ENCODE data around the gene PSMA1. TPM values are rescaled to one million over a fixed set of nuclear protein-coding genes. Genes with fewer than 3 reads are reported as not detected.

PSMA1 gene
- total RNA-seq, 4 donors from 2014 or later = 67.9 to 85.7 (median 76.8) TPM

- 67 to 81% methylated on average over 1 of the region's 1 CpG for WGBS, 2 donors
These were observed 17.2 kb downstream of the PSMA1 start for GRCh38 chr11:14503023-14503422.

GRCh38 chr11:14502039-14502438 is 18.1 kb downstream of the PSMA1 start:
- peaks cover 0 to 51% (median 3%) of the 10 kb centered on the region in 3 donors for H3K36me3 ChIP-seq
- no peak for DNase-seq (ENCODE audit: low spot score in 2 of 2)
- H3K27ac ChIP-seq = no peak overlapping the region
- WGBS, 2 donors = 92 to 99% methylated on average over 4 of the region's 4 CpGs
- peaks cover 0 to 30% (median 5%) of the 10 kb centered on the region in 4 donors for H3K4me1 ChIP-seq
- H3K9me3 ChIP-seq = no peaks in the 10 kb centered on the region
- TF ChIP-seq CTCF (IDR thresholded peaks at IDR 0.05) = no peak
- no peak for TF ChIP-seq EP300 (IDR thresholded peaks at IDR 0.05)
- TF ChIP-seq POLR2A (IDR thresholded peaks at IDR 0.05) = no peak
- no peaks in the 10 kb centered on the region for H3K27me3 ChIP-seq
- H3K4me3 ChIP-seq = no peak overlapping the region

More at GRCh38 chr11:14503023-14503422, 17.2 kb downstream of the PSMA1 start:
- DNase-seq (ENCODE audit: low spot score in 2 of 2) = no peak
- Histone ChIP-seq H3K4me1 (peaks cover 0 to 20% (median 4%) of the 10 kb centered on the region in 4 donors), H3K27ac (no peak overlapping the region), H3K27me3 (no peaks in the 10 kb centered on the region), H3K9me3 (no peaks in the 10 kb centered on the region), H3K36me3 (peaks cover 0 to 51% (median 13%) of the 10 kb centered on the region in 3 donors), H3K4me3 (no peak overlapping the region)
- TF ChIP-seq CTCF (IDR thresholded peaks at IDR 0.05) (no peak), EP300 (IDR thresholded peaks at IDR 0.05) (no peak), POLR2A (IDR thresholded peaks at IDR 0.05) (no peak)

- H3K4me3 ChIP-seq = peak overlapping the region; percentile 82 to 94 (median 86)
- no peak for TF ChIP-seq EP300 (IDR thresholded peaks at IDR 0.05)
- TF ChIP-seq POLR2A (IDR thresholded peaks at IDR 0.05) = no peak
- DNase-seq (ENCODE audit: low spot score in 2 of 2) = peak; percentile 23 to 35
- peaks cover 0 to 46% (median 5%) of the 10 kb centered on the region in 4 donors for H3K4me1 ChIP-seq
- no peaks in the 10 kb centered on the region for H3K9me3 ChIP-seq
- H3K27me3 ChIP-seq = no peaks in the 10 kb centered on the region
- peak overlapping the region; percentile 79 to 95 (median 91) for H3K27ac ChIP-seq
- 1 to 4% methylated on average over 6 of the region's 6 CpGs for WGBS, 2 donors
- H3K36me3 ChIP-seq = peaks cover 0 to 45% (median 0%) of the 10 kb centered on the region in 3 donors
These were observed 20.0 kb downstream of the PSMA1 start for GRCh38 chr11:14500181-14500651.

GRCh38 chr11:14499560-14500180 is 20.5 kb downstream of the PSMA1 start, which contains the start of gene COPB1:
Gene COPB1 (minus strand): TSS chr11:14499811. CDS start chr11:14498928, 883 bp downstream.
- Histone ChIP-seq H3K27me3 (no peaks in the 10 kb centered on the region), H3K27ac (peak within 1 kb of the TSS; percentile 79 to 95 (median 91)), H3K9me3 (no peaks in the 10 kb centered on the region), H3K4me1 (peaks cover 0 to 50% (median 5%) of the 10 kb centered on the region in 4 donors), H3K36me3 (peaks cover 0 to 44% (median 0%) of the 10 kb centered on the region in 3 donors), H3K4me3 (peak within 1 kb of the TSS; percentile 82 to 94 (median 86))
- peak; percentile 83 to 91 for DNase-seq (ENCODE audit: low spot score in 2 of 2)
- 0% methylated on average over 33 of the region's 37 CpGs for WGBS, 2 donors
- TF ChIP-seq EP300 (IDR thresholded peaks at IDR 0.05) = peak; percentile 48 to 97
- no peak for TF ChIP-seq CTCF (IDR thresholded peaks at IDR 0.05)
- TF ChIP-seq POLR2A (IDR thresholded peaks at IDR 0.05) = peak; percentile 70 to 85

- Histone ChIP-seq H3K27ac (peak overlapping the region; percentile 79 to 95 (median 91)), H3K4me1 (peaks cover 0 to 50% (median 5%) of the 10 kb centered on the region in 4 donors), H3K36me3 (peaks cover 0 to 43% (median 0%) of the 10 kb centered on the region in 3 donors), H3K27me3 (no peaks in the 10 kb centered on the region), H3K4me3 (peak overlapping the region; percentile 82 to 94 (median 86)), H3K9me3 (no peaks in the 10 kb centered on the region)
- TF ChIP-seq POLR2A (IDR thresholded peaks at IDR 0.05) (no peak), CTCF (IDR thresholded peaks at IDR 0.05) (no peak)
- DNase-seq (ENCODE audit: low spot score in 2 of 2) = no peak
- 1% methylated on average over 13 to 15 of the region's 19 CpGs for WGBS, 2 donors
These were observed 21.0 kb downstream of the PSMA1 start for GRCh38 chr11:14499178-14499559.
